Measurements from ENCODE around the gene SCAMP5. TPM values are rescaled to one million over a fixed set of nuclear protein-coding genes. Genes with fewer than 3 reads are reported as not detected.
A peak's percentile ranks its signal among the peaks of the same experiment; 100 is the strongest.

The SCAMP5 gene
- total RNA-seq, 1 experiment from 2014 or later: 6.2 TPM

DNA sequence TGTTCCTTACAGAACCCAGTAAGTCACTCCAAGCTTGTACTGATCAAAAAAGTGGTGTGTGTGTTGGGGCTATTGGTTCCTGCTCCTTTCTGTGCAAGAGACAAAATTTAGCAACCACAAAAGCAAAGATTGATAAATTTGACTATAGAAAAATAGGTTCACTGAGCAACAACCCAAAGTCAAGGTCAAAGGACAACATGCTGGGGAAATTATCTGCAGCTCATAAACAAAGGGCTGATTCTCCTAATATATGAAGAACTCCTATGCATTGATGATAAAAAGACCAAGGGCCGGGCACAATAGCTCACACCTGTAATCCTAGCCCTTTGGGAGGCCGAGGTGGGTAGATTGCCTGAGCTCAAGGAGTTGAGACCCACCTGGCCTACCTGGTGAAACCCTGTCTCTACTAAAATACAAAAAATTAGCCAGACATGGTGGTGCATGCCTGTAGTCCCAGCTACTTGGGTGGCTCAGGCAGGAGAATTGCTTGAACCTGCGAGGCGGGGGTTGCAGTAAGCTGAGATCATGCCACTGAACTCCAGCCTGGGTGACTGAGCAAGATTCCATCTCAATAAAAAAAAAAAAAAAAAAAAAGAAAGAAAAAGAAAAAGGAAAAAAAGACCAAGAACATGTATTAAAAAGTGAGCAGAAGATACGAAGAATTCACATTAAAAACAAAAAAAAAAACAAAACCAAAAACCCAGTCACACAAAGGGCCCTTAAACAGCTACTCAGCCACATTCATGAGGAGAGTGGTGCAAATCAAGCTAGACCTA is 57.8 kb downstream of the SCAMP5 start:
- H2AFZ ChIP-seq (ENCODE audit: low read depth, low read length, poor library complexity, severe bottlenecking): no peak overlapping the region
- BruUV-seq (replicated peaks): TSS peak; percentile 26
- POLR2A ChIA-PET: interaction anchor here (0.7 kb wide), 1 partner anchor 10 kb away, joined by 5 read pairs; no protein-coding TSS in a partner anchor
- no peak overlapping the region for H3K27ac ChIP-seq (ENCODE audit: low read depth, low read length)
- peaks cover 0 to 4% of the 10 kb centered on the region in 2 experiments; a peak in 2 of 4 replicates for H3K4me1 ChIP-seq (ENCODE audit: control insufficient read depth in 1 of 2, insufficient read depth in 2 of 2, low read length in 2 of 2)
- no peak overlapping the region for H3K4me2 ChIP-seq (ENCODE audit: low read length)
- no peak overlapping the region for H3K9ac ChIP-seq (ENCODE audit: low read length)
- H3K9me3 ChIP-seq (ENCODE audit: control insufficient read depth in 1 of 2, insufficient read depth in 1 of 2, low read depth in 1 of 2, low read length in 2 of 2): no peaks in the 10 kb centered on the region
- CTCF ChIA-PET: no interaction called here
- DNase-seq (ENCODE audit: low read depth, low spot score): no peak
- ATAC-seq: no peak
- no peaks in the 10 kb centered on the region for H4K20me1 ChIP-seq (ENCODE audit: insufficient read depth)
- H3K36me3 ChIP-seq (ENCODE audit: control insufficient read depth in 1 of 2, insufficient read depth in 2 of 2, low read length in 2 of 2): peaks cover 2 to 11% of the 10 kb centered on the region in 2 experiments; a peak in 1 of 4 replicates
- H3K4me3 ChIP-seq (replicated peaks in 1 of 2; ENCODE audit: low read depth in 1 of 2, low read length in 2 of 2): no peak overlapping the region
- H3K27me3 ChIP-seq (ENCODE audit: insufficient read depth, low read length): no peaks in the 10 kb centered on the region
- no peak for TF ChIP-seq ELF1 (IDR thresholded peaks at IDR 0.05; ENCODE audit: borderline replicate concordance, low read depth)
- TF ChIP-seq YY1 (IDR thresholded peaks at IDR 0.05; ENCODE audit: extremely low read depth, insufficient replicate concordance, low read depth, low read length): no peak
- no peak for TF ChIP-seq REST (IDR thresholded peaks at IDR 0.05; ENCODE audit: low read depth)
- TF ChIP-seq CTCF (IDR thresholded peaks at IDR 0.05 in 2 of 3, conservative IDR thresholded peaks at IDR 0.05 in 1 of 3; ENCODE audit: borderline replicate concordance in 1 of 3, insufficient read depth in 1 of 3, low read depth in 2 of 3, low read length in 2 of 3): no peak
- no peak for TF ChIP-seq MAX (IDR thresholded peaks at IDR 0.05)
- TF ChIP-seq EZH2 (IDR thresholded peaks at IDR 0.05): no peak
- TF ChIP-seq SP1 (IDR thresholded peaks at IDR 0.05; ENCODE audit: low read depth): no peak
- TF ChIP-seq JUND (IDR thresholded peaks at IDR 0.05): no peak
- no peak for TF ChIP-seq FOSL1 (IDR thresholded peaks at IDR 0.05; ENCODE audit: low read depth)
- no peak for TF ChIP-seq SIN3A (IDR thresholded peaks at IDR 0.05; ENCODE audit: low read depth)
- TF ChIP-seq POLR2AphosphoS5 (IDR thresholded peaks at IDR 0.05; ENCODE audit: low read depth, low read length): no peak
- TF ChIP-seq EZH2phosphoT487 (IDR thresholded peaks at IDR 0.05; ENCODE audit: borderline replicate concordance): no peak
- TF ChIP-seq, protein P1, sequence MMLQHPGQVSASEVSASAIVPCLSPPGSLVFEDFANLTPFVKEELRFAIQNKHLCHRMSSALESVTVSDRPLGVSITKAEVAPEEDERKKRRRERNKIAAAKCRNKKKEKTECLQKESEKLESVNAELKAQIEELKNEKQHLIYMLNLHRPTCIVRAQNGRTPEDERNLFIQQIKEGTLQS (IDR thresholded peaks at IDR 0.05): no peak
- no peak for TF ChIP-seq ZNF274 (IDR thresholded peaks at IDR 0.05; ENCODE audit: low read depth, low read length)
- TF ChIP-seq TCF7L2 (IDR thresholded peaks at IDR 0.05; ENCODE audit: borderline replicate concordance, extremely low read depth, insufficient read depth, insufficient read length): no peak
- H3K9me2 ChIP-seq (ENCODE audit: insufficient read depth): no peaks in the 10 kb centered on the region
- H3K79me2 ChIP-seq (ENCODE audit: insufficient read depth, low read length): no peaks in the 10 kb centered on the region
- intact Hi-C loops (cut with micrococcal nuclease): no loop called here
- RAD21 ChIA-PET (ENCODE audit: low non-redundant PET in 1 of 2, low total read pairs in 2 of 2, uncharacterized antibody in 2 of 2, unreplicated experiment in 2 of 2): no interaction called here
